ENCODE results near the gene XPNPEP1.

The XPNPEP1 gene

DNA sequence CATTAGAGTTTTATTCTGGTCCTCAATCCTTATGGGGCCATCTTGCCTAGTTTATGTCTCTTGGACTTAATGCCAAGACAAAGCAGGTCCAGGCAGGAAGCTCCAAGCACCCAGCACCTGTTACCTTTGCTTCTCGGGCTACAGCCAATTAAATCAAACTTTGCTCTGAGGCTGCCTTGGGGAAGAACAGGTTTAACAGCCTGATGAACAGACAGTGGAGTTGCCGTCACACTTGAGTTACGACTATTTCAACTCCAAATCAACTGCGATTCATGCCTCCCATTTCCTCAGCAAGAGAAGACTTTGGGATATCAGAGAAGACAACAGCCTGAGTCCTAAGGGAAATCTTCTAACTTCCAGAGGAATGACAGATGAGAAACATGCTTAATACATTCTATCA is 62.2 kb downstream of the XPNPEP1 start:
- DNase-seq, result no peak

DNA sequence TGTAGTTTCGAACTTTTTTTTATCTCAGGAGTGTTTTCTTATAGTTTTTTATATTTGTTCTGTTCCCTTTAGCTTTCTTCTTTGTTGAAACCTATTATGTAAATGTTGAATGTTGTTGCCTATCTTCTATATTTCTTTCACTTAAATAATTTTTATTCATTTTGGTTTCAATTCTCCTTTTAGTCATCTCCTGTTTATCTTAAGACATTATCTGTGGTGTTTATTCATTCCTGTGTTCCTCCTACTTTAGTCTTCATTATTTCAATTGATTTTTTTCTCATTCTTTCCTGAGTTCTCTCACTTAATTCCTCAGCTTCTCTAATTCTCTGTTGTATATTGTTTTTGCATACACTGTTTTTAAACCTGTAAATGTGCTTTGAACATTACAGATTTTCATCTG is 64.1 kb downstream of the XPNPEP1 start:
- DNase-seq, result no peak

DNA sequence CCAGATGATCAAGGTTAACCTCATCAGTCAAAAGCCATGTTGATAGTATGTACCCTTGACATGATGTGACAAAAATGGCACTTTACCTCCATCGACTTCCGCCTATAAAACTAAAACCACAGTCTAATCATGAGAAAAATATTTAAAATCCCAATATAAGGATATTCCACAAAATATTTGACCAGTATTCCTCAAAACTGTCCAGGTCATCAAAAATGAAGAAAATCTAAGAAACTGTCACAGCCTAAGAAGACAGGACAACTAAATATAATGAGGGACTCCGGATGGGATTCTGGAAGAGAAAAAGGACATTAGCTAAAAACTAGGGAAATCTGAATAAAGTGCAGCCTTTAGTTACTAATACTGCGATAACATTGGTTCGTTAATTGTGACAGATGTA is 67.6 kb downstream of the XPNPEP1 start:
- DNase-seq, result no peak

DNA sequence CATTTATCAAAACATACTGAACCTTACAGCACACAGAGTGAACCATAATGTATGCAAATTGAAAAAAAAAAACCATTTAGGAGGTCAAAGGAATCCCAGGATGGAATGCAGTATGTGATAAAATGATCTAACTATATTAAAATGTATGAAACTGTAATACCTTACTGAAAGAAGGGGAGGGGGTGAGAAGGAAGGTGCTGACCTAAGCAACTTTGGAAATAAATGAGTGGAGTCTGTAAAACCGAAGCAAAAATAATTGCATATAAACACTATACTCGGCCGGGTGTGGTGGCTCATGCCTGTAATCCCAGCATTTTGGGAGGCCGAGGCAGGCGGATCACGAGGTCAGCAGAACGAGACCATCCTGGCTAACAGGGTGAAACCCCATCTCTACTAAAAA is 69.4 kb downstream of the XPNPEP1 start:
- no peak for DNase-seq

DNA sequence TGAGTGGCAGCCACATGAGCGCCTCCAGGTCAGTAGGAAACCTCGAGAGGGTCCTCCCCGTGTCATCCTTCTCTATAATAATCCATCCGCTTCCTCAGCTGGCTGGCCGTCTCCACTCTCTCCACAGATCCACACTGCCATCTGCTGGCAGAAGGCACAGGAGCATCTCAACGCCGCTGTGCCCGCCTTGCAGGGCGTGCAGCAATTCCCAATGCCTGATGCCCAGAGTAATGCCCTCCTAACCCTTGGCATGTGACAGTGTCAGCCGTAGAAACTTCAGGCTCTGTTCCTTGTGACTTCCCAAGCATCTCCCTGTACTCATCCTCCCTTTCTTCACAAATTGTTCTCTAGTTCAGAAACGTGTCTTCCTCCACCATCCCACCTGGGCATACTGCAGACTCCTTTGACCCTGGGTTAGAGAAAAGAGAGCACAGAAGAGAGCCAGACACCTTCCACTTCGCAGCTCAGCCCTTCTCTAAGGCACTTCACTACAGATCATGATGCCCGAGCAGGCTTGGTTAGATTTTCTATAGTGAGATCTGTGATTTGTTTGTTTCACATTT is 70.8 kb downstream of the XPNPEP1 start:
- peak; percentile 57 for DNase-seq

DNA sequence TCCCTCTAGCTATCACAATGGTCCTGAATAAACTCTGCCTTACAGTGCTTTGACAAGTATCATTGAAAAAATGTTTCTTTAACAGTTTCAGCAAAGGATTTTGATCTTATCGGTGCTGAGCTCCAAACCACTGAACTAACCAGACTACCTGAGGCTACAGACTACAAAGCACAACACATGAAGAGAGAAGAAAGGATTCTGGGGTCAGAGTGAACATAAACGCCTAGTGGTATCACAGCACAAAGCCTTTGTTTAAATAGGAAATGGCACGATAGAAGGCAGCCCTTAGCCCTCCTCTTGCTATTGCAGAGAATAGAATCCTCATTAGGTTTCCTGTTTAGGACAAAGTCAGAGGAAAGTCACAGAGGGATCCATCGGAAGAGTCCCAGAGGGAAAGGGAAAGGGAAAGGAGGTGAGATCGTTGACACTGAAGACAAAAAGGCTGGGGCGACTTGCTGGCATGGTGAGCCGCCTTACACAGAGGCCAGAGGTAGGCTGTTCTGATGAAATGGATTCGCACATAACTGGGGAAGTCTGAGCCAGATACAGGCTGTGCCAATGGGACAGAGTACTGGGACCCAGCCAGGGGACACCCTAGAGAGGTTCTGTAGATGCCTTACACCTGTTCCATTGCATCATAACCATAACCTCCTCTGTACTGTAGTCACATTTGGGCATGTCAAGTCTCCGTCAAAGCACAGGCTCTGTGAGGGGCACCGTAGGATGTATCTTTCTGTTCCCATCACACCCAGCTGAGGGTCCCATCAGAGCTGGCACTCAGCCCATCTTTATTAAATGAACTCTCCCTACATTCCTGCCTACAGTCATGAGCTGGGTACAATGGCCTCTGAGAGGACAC is 71.5 kb downstream of the XPNPEP1 start:
- no peak for DNase-seq

DNA sequence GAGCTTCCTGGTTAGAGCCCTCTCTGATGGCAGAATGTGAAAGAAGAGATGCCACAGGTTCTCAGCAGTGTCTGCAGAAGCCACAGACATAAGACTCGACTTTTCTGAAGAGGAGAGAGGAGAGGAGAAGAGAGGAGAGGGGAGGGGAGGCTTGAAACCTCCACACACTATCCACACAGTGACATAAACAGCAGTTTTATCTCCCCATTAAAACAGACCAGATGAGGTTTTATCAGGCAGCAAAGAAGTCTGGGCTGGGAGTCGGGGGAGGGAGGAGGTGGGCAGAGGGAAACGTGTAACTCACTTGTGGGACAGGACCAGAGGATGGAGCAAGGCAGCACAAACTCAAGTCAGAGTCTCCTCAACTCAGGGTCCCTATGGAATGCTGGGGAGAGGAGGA is 76.5 kb downstream of the XPNPEP1 start:
- DNase-seq, result no peak

DNA sequence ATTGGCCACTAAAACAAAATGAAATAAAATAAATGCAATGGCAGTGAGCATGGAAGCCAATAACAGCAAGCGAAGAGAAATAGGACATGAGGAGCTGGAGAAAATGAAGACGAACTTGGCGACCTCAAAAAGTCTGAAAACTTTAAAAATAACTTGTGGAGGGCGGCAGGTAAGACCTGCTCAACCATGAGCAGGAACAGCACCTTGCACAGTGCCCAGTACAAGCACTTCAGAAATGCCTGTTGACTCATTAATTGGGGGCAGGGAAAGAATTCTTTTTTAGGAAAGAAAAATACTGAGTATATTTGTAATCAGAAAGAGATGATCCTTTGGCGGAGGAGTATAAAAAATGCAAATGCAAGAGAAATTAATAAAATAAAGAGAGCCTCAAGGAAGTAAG is 78.0 kb downstream of the XPNPEP1 start:
- no peak for DNase-seq

DNA sequence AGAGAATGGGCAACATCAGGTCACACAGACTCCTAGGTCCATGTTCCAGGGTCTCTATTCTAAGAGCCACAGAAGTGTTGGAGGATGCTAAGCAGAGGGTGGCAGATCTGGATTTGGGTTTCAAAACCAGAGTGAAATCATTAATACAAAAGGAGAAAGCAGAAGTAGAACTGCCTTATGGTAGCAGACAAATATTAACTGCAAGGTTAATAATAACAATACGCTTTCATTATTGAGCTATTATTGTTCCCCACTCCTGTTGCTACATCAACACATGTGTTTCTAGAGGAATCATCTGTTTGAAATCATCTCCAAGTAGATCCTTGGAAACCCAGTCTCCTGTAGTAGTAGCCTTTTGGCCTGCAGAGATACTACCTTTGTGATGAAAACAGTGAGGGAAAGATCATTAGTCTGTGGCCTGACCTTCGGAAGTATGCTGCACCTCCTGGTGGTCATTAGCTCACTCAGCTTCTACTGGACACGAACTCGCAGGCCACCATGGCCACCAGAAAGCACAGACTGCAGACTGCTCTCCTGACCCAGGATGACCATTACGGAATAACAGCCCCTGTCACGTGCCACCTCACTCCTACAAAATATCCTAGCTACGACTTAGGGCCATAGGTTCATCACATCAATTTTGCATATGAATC is 84.6 kb downstream of the XPNPEP1 start:
- no peak for DNase-seq

DNA sequence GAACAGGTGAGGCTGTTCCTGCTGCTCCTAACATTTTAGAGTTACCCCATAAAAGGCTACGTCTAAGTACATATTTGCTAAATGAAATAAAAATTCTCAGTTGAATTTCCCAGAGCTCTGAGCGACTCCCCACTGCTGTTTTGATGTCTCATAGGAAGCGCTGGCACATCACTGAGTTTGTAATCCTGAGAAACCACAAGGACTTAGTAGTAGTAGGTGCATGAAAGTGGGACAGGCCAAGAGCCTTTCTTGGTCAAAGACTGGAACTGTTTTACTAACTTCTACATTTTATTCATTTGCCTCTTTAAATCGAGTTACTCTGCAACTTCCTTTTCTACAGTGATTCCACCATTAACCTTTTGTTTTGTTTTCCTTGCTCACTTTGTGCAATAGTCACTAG is 85.9 kb downstream of the XPNPEP1 start:
- DNase-seq, result no peak

DNA sequence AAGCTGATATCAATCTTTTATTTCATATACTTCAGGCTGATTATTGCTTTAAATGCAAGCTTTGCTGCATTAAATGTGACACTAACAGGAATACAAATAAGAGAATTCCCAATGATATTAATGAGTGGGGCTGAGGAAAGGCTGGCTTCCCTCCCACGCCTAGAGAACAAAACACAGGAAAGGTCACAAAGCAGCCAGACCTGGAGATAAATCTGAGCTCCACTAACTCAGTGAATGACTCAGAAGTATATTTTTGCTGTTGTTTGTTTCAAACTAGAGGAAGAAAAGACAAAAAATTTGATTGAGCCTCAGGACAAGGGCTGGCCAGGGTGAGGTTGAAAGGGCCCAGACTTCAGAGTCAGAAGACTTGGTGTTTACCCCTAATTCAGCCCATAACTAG is 88.1 kb downstream of the XPNPEP1 start:
- no peak for DNase-seq

DNA sequence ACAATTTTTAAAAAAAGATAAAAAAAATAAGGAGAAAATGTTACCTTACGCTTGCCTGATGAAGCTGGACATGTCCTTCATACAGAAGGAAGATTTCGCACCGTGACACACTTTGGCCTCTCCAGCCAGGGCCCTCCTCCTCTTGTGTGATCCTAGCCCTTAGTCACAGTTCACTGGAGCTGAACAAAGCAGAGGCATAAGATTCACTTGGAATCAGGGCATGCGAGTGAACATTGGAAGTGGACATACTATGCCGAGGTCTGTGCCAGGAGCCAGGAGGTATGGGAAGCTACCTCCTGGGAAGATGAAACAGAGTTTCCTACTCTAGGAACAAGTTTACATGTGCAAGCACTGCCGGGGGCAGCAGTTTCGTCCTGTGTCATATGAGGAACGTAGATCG is 91.5 kb downstream of the XPNPEP1 start:
- no peak for DNase-seq

DNA sequence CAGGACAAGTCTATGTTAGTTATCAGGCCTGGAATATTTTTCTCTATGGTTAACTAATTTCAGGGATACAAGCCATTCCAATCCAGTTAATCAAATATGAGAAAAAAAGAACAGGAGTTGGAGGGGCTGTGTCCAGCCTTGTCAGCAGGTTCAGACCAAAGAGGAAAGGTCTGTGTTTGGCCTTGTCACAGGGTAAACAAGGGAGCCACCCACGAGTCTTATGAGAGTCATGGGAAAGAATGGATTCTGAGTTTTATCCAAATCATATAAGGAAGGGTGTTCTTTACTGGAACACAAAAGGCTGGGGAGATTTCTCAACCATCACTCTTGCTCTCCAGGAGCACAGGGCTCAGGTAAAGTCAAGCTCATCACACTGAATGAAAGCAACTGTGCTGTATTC is 99.1 kb downstream of the XPNPEP1 start:
- DNase-seq, result no peak

DNA sequence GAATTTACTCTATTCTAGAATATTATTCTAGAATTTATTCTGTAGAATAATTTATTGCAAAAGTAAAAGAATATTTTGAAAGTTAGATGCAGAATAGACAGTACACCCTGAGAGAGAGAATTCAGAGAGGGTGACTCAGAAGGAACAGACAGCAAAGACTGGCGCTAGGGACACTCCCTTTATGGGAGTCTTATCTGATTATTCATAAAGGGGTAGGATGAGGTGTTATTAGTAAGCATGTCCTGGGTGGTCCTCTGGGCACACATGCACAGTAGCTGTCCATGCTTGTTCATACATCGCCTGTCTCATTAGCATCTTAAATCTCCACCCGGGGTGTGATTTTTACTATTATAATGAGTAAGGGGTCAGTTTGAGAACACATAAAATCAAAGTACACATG is 100.1 kb downstream of the XPNPEP1 start:
- DNase-seq, result no peak

DNA sequence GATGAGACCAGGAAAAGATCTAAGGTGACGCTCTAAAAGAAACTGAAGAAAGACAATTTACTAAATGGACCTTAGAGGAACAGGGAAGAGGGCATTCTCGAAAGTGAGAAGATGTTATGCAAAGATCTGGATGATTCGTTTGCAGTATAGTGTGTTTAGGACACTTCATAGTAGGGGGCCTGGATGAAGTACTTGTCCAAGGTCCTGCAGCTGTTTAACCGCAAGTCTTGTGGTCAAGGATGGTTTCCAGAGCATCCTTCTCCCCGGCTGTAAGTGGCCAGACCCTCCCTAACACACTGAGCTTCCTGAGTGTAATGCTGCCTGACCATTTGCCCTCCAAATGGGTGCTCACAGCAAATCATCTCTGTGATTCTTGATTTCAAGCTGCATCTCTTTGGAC is 101.6 kb downstream of the XPNPEP1 start:
- DNase-seq, result no peak

DNA sequence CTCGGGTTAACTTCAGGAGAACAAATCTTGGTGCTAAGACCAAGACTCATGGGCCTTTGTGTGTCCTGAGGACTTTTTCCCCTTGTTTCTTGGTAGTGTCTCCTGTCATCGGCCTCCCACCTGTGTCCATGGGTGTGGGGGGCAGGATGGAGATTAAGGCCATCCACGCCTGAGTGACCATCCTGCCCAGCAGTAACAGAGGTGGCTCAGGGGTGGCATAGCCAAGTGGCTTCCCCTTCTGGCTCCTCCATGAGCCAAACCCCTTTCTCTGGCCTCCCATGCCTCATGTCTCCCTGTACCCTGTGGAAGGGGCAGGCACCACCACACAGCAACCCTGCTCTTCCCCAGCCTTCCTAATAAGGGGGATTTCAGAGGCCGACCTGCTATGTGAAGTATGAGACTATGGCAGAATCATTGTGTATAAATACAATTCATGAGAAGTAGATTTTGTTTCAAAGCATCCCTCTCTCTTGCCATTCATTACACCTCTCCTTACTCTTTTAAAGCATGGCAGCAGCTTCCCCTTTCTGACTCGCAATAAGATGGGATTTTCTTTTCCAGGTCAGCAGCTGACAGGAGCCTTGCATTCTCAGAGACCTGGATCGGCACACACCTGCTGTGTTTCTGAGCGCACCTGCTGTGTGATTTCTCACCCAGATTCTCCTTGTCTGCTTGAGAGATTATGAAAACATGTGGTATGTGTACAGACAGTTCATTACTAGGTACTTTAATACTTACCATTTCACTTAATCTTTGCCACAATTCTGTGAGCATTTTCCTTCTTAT is 102.5 kb downstream of the XPNPEP1 start:
- no peak for DNase-seq

DNA sequence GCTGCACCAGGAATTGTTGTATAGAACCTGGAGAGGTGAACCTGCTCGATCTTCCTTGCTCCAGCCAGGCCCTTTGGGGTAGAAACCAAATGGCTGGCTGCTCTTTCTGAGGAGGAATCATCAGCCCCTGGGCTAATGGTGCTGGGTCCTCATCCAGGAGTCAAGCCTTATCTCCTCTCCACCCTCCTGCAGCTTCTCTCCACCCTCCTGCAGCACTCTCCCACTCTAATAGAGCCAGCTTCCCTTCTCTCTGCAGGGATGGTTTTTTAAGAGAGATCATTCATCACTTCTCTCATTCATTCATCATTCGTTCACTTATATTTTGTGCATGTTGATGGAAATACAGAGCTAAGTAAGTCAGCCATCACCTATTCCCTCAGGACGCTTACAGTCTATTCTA is 103.5 kb downstream of the XPNPEP1 start:
- no peak for DNase-seq
